ENCODE results near the gene RFTN1.

RFTN1 gene

DNA sequence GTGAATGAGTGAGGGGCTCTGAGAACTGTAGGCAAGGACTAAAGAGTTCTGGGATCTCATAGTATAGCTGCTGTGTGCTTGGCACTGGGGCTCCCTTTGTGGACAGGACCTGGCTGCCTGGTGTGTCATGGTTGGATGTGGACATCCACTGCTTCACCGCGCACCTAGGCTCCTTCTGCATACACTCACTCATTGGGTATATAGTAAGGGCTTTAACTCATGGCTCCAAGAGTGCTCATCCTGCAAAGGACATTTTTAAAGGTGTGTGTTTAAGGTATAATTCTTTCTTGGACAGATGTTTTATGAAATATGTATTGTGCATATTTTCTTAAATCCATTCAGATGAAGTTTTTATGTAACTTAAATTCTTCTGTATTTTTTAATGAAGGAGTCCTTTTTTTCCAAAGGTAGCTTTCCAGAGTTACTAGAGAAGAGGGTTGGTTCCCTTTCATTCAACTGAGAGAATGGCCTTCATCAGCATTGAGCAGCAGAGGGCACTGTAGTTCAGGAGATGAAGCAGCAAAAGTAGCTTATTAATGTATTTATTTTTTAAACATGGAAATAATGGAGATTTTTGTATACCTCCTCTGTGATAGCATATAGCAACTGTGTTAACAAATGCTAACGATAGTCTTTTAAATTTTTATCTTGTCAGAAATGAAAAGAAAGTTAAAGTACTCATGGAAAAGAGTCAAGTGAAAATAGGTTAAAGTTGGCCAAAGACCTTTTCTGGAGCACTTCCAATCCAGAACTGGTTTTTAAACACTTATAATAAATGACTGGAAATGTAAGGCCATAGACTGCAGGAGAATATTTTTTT is 223.3 kb downstream of the RFTN1 start:
- DNase-seq (ENCODE audit: extremely low read depth in 1 of 2, low read depth in 1 of 2): peak in 1 of 2 donors; percentile 39

DNA sequence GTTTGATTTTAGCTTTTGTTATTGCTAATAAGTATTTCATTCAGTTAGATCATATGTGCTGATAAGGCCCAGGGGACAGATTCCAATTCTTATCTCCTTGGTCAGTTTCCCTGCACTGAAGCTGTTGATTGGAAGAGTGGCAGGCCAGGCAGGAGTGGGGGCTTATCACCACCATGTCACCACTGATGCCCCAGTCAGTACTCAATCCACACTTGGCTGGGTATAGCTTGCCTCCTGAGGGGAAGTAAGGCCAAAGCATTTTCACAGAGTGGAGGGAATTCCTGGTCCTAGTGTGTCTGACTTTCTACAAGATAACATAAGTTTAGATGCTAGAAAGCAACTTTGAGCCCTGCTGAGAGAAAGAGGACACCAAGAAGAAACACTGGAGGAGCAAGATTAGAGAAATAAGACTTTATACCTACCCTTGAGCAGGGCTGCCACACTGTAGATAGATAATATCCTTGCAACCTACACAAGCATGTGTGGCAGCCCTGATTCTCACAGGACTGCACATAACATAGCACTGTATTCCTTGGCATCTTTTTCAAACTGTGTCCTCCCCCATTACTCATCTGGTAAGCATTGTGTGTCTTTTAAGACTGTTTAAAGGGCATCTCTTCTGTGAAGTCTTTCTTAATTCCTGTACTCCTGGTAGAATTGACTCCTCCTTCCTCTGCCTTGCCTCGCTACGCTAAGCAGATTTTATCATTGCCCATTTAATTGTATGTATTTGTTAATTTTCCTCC is 224.2 kb downstream of the RFTN1 start:
- DNase-seq (ENCODE audit: extremely low read depth in 1 of 2, low read depth in 1 of 2): no peak

DNA sequence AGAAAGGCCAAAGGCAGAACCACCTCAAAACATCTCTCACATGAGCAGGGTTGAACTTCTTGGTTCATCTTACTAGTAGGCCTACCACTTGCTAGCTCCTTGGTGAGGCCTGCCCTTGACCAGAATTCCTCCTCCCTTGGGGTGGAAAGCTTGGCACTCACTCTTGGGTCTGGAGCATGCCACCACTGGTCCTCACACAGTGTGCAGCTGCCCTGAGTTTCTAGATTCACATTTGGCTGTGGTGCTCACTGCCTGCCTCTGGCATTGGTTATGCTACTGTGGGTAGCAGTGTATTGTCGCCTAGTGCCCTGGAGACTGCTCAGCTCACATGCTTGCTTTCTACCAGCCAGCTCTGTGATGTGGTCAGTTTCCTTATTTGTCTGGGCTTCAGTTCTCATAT is 224.8 kb downstream of the RFTN1 start:
- DNase-seq (ENCODE audit: extremely low read depth in 1 of 2, low read depth in 1 of 2): no peak

DNA sequence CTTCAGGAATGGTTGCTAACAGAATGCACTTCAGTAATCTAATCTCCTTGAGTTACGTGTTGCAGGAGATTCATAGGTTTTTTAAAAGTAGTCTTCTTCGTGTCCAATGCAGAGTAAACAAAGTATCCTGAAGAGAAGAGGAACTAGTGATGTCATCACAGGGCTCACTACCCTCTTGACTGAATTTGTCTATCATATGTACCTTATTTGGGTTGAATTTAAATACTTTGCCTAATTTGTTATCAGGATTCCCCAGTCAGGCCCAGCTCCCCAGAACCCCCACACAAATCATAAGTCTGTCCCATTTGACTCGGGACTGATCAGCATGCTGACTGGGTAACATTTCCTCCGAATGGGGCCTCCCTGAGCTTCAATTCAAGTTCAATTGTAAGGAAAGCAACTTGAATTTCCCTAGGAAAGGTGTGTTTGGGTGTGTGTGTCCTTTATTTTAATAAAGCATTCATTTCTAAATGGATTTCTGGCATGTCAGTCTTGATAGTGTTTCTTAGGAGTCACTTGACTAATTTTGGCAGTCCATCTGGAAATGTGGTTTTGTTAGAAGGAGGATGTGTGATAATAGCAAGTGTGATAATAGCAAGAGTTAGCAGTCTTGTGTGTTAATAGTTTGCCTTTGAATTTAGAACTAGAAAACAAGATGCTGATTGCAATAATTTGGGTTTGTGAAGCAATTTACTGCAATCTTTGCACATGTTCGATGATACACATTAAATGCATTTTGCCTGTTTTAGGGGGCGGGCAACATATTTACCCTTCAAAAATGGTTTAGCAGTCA is 226.6 kb downstream of the RFTN1 start:
- no peak for DNase-seq (ENCODE audit: extremely low read depth in 1 of 2, low read depth in 1 of 2)

DNA sequence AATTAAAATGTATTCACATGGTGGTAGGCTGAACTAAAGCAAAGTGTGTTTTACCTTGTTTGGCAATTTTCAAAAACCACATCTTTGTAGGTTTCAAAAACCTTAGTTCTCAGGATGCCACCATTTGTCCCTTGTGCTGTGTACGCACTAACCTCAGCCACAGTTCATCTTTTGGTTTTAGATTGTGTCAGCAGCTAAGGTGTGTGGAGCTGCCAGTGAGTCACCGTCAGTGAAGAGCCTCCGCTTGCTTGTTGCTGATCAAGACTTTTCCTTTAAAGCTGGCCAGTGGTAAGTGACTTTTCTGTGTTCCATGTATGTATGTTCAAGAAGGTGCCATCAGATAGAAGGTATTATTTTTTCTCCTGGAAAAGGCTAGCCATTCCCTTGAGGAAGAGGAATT is 227.3 kb downstream of the RFTN1 start:
- peak in 1 of 2 donors; percentile 37 for DNase-seq (ENCODE audit: extremely low read depth in 1 of 2, low read depth in 1 of 2)

DNA sequence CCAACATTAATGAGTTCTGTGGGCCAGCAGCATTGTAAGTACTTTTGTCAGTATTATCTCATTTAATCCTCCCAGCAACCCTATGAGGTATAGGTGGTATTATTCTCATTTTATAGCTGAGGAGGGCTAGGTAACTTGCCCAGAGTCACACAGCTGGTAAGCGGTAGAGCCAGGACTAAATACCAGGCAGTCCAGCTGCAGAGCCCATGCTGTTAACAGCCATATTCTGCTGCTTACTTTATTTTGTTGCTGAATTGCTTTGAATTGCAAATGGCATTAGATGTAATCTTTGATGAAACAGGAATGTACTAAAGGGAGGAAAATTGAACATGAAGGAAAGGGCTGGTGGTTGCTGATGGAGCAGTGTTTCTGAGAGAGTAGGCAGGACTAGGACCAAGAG is 228.9 kb downstream of the RFTN1 start:
- no peak for DNase-seq (ENCODE audit: extremely low read depth in 1 of 2, low read depth in 1 of 2)

DNA sequence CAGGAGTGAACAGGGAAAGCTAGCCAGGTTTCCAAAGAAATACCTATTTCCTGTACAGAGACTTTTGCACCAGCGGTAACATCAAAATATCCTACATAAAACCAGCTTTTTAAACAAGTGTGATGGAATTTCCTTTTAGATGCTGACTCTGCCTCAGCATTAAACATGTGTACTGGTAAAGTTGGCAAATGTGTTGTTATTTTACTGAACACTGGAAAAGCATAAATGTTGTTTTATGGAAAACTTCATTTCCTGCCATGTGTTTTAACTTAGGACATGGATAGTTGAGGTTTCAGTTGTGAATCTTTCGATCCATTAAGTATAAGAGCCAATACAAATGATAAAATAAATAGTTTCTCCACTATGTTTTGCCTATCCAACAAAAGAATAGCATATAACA is 232.8 kb downstream of the RFTN1 start:
- DNase-seq (ENCODE audit: extremely low read depth in 1 of 2, low read depth in 1 of 2): no peak

DNA sequence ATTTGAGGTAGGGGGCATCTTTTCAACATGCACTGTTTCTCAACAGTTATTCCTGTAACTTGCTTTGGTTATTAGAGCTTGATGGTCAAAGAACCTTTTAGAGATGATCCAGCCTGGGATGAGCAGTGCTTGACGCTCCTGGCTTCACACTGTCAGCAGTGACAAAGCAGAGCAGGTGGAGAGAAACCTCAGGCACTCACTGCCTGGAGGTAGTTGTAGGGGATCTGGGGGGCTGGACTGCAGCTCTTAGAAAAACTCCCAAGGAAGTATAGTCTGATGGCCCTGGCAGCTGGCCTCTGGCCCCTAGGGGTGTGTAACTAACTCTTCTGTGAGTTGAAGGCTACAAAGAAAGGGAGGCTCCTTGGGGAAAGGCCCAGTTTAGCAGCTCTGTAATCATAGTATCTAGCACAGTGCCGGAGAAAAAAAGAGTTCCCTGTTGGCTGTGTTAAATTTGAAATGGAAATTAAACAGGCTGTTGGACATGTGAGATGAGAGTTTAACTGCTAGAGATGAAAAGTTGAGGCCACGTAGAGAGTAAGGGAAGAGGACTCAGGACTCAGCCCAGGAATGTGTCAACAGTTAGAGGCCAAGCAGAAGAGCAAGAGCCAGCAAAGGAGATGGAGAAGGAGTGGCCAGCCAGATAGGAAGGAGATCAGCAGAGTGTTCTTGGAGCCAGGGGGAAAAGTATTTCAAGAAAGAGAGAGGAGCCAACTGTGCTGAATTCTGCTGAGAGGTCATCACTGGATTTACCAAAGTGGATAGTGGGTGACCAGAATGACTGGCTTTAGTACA is 234.3 kb downstream of the RFTN1 start:
- no peak for DNase-seq (ENCODE audit: extremely low read depth in 1 of 2, low read depth in 1 of 2)

DNA sequence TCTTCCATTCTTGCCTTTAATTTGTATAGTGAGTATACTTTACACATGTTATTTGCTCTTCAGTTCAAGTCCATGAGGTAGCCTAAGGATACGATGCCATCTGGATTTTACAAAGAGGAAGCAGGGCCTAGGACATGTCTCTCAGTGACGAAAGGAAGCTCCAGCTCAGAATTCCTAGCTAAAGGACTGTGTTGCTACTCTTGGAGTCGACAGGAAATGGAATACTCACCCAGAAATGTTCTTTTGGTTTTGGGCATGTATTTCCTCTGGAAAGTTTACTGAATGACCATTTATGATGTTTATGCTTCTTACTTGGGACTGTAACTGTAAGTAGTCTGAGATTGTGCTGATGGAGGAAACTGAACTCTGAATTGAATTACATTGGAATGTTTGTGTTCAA is 236.0 kb downstream of the RFTN1 start:
- DNase-seq (ENCODE audit: extremely low read depth in 1 of 2, low read depth in 1 of 2): no peak

DNA sequence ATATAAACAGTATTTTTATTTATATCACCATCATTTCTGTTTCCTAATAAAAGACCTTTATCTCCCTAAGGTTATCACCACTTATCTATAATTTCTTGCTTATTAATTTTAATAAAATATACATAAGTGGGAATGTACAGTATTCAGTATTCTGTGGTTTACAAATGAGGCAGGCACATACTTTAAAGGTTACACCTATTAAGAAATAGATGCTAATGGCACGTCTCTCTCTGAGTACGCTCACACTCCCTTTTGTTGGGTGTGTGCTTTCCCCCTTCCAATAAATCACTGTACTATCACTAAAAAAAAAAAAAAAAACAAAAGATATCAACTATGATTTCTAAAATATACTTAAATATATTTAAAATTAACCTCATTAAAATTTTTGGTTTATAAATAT is 239.6 kb downstream of the RFTN1 start:
- no peak for DNase-seq (ENCODE audit: extremely low read depth in 1 of 2, low read depth in 1 of 2)

DNA sequence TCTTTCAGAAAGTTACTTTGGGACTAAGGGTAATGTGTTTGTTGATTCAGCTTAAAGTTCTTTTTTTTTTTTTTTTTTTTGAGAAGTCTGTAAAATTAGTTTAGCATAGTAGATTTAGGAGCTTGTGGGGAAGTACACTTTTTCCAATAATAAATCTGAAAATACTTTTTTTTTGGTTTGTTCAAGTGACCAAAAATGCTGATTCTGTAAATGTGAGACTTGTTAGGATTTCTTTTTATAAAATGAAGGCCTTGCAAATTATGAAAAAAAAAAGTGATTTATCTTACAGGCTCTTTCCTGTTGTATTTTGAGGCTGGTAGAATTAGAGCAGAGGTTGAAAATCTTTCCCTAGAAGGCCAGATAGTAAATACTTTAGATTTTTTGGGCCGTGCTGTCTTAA is 240.9 kb downstream of the RFTN1 start:
- no peak for DNase-seq (ENCODE audit: extremely low read depth in 1 of 2, low read depth in 1 of 2)

DNA sequence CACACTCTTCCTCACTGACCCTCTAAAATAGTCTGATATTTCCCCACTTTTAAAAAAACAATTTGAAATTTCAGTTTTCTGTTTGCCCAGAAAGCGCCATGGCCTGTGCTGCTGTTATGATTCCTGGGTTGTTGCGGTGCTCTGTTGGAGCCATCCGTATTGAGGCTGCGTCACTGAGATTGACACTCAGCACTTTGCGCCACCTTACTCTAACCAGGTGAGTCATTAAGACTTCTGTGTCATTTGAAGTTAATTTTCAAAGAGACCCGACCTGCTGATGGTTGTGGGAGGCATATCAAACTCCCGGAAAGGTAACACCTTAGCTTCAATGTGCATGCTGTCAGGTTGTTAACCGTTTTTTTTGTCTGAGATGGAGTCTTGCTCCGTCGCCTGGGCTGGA is 242.6 kb downstream of the RFTN1 start:
- no peak for DNase-seq (ENCODE audit: extremely low read depth in 1 of 2, low read depth in 1 of 2)

DNA sequence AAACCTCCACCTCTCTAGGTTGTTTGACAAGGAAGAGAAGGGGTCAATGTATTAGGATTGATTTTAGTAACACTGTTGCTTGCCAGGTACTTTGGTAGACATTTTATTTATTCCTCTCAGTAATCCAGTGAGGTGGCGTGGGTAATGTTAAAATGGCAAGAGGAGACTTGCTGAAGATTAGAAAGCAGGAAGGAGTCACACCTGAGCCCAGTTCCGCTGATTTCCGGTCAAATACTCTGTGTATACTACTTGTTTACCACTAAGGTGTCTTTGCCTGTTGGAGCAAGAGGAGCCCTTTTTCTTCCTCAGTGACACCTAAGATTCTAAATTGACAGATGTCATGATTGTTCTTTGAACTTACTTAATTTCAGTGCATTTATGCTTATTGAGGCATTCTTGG is 246.8 kb downstream of the RFTN1 start:
- no peak for DNase-seq (ENCODE audit: extremely low read depth in 1 of 2, low read depth in 1 of 2)

Measured in activated CD8-positive, alpha-beta memory T cell treated with anti-CD3 and anti-CD28 coated beads for 1 hour (primary cell).